Limb (tissue), 2 donors: Measurements from ENCODE around the gene TAGAP.

Experiments
- DNase-seq, 2 donors: peaks; one replicate each; pipeline ENCODE4 v3.0.0-alpha.2; 2016; ENCODE audit errors: extremely low spot score in 2 of 2

Gene TAGAP

GRCh38 chr6:159071843-159072769 lies 27.3 kb upstream of the TAGAP start:
- DNase-seq: no peak

- no peak for DNase-seq
Observed at GRCh38 chr6:159068904-159069578, 24.2 kb upstream of the TAGAP start.

GRCh38 chr6:159067334-159067733 lies 22.5 kb upstream of the TAGAP start:
- DNase-seq: no peak

- DNase-seq: no peak
Observed at GRCh38 chr6:159066483-159066882, 21.7 kb upstream of the TAGAP start.

- no peak for DNase-seq
Observed at GRCh38 chr6:159065759-159066329, 21.1 kb upstream of the TAGAP start.

GRCh38 chr6:159065091-159065490 lies 20.3 kb upstream of the TAGAP start:
- DNase-seq: no peak

GRCh38 chr6:159064477-159064876 lies 19.7 kb upstream of the TAGAP start:
- DNase-seq: no peak

GRCh38 chr6:159063549-159063948 lies 18.8 kb upstream of the TAGAP start:
- DNase-seq: no peak

- DNase-seq: no peak
Observed at GRCh38 chr6:159062976-159063375, 18.2 kb upstream of the TAGAP start.

- DNase-seq: no peak
Observed at GRCh38 chr6:159062564-159062945, 17.8 kb upstream of the TAGAP start.

GRCh38 chr6:159061805-159062563 lies 17.2 kb upstream of the TAGAP start:
- no peak for DNase-seq

GRCh38 chr6:159061146-159061545 lies 16.4 kb upstream of the TAGAP start:
- no peak for DNase-seq

- DNase-seq: no peak
Observed at GRCh38 chr6:159059885-159060506, 15.2 kb upstream of the TAGAP start.

- no peak for DNase-seq
Observed at GRCh38 chr6:159059141-159059540, 14.3 kb upstream of the TAGAP start.

GRCh38 chr6:159056899-159057298 lies 12.1 kb upstream of the TAGAP start:
- DNase-seq: no peak

GRCh38 chr6:159056432-159056831 lies 11.6 kb upstream of the TAGAP start:
- no peak for DNase-seq

GRCh38 chr6:159056003-159056402 lies 11.2 kb upstream of the TAGAP start:
- DNase-seq: no peak

GRCh38 chr6:159053781-159054398 lies 9.1 kb upstream of the TAGAP start:
- no peak for DNase-seq

- no peak for DNase-seq
Observed at GRCh38 chr6:159052720-159053119, 7.9 kb upstream of the TAGAP start.

GRCh38 chr6:159047891-159048685 lies 3.3 kb upstream of the TAGAP start:
- no peak for DNase-seq
